B cell (primary cell): ENCODE measurements around the gene RIC3.

ENCODE experiments used
- EZH2 ChIP-seq: IDR thresholded peaks from 2 replicates; pipeline ENCODE4 v1.6.1; 2012; ENCODE audit warnings: borderline replicate concordance, low read depth, mild to moderate bottlenecking, moderate library complexity, low read length; ENCODE audit not compliant: insufficient read depth, poor library complexity, severe bottlenecking
- TF ChIP-seq, protein P1 (sequence below): fragments of 200-600 bp; IDR thresholded peaks from one replicate; pipeline ENCODE4 v1.8.0; 2022; ENCODE audit warnings: antibody characterized with exemption, mild to moderate bottlenecking

- TF ChIP-seq, protein P1, sequence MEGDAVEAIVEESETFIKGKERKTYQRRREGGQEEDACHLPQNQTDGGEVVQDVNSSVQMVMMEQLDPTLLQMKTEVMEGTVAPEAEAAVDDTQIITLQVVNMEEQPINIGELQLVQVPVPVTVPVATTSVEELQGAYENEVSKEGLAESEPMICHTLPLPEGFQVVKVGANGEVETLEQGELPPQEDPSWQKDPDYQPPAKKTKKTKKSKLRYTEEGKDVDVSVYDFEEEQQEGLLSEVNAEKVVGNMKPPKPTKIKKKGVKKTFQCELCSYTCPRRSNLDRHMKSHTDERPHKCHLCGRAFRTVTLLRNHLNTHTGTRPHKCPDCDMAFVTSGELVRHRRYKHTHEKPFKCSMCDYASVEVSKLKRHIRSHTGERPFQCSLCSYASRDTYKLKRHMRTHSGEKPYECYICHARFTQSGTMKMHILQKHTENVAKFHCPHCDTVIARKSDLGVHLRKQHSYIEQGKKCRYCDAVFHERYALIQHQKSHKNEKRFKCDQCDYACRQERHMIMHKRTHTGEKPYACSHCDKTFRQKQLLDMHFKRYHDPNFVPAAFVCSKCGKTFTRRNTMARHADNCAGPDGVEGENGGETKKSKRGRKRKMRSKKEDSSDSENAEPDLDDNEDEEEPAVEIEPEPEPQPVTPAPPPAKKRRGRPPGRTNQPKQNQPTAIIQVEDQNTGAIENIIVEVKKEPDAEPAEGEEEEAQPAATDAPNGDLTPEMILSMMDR, result peak; percentile 40
- TF ChIP-seq EZH2, result no peak
Measured at GRCh38 chr11:8070417-8071115, 98.3 kb downstream of the RIC3 start.
